ENCODE results near the gene MDN1. TPM values are rescaled to one million over a fixed set of nuclear protein-coding genes. Genes with fewer than 3 reads are reported as not detected.

Gene MDN1
- total and polyA plus RNA-seq, 2 of the 13 experiments (the other 11 are each of a cell fraction or from before 2014, with no cell fraction given), result 18.8 to 52.9 TPM

- TF ChIP-seq, protein P1, sequence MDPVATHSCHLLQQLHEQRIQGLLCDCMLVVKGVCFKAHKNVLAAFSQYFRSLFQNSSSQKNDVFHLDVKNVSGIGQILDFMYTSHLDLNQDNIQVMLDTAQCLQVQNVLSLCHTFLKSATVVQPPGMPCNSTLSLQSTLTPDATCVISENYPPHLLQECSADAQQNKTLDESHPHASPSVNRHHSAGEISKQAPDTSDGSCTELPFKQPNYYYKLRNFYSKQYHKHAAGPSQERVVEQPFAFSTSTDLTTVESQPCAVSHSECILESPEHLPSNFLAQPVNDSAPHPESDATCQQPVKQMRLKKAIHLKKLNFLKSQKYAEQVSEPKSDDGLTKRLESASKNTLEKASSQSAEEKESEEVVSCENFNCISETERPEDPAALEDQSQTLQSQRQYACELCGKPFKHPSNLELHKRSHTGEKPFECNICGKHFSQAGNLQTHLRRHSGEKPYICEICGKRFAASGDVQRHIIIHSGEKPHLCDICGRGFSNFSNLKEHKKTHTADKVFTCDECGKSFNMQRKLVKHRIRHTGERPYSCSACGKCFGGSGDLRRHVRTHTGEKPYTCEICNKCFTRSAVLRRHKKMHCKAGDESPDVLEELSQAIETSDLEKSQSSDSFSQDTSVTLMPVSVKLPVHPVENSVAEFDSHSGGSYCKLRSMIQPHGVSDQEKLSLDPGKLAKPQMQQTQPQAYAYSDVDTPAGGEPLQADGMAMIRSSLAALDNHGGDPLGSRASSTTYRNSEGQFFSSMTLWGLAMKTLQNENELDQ (CRISPR knock-in tag; IDR thresholded peaks at IDR 0.05; ENCODE audit: borderline replicate concordance), result no peak
- TF ChIP-seq CREB1 (IDR thresholded peaks at IDR 0.05), result peak; percentile 99
- TF ChIP-seq CREB1 (CRISPR knock-in tag; IDR thresholded peaks at IDR 0.05), result peak; percentile 99
- TF ChIP-seq, protein P2, sequence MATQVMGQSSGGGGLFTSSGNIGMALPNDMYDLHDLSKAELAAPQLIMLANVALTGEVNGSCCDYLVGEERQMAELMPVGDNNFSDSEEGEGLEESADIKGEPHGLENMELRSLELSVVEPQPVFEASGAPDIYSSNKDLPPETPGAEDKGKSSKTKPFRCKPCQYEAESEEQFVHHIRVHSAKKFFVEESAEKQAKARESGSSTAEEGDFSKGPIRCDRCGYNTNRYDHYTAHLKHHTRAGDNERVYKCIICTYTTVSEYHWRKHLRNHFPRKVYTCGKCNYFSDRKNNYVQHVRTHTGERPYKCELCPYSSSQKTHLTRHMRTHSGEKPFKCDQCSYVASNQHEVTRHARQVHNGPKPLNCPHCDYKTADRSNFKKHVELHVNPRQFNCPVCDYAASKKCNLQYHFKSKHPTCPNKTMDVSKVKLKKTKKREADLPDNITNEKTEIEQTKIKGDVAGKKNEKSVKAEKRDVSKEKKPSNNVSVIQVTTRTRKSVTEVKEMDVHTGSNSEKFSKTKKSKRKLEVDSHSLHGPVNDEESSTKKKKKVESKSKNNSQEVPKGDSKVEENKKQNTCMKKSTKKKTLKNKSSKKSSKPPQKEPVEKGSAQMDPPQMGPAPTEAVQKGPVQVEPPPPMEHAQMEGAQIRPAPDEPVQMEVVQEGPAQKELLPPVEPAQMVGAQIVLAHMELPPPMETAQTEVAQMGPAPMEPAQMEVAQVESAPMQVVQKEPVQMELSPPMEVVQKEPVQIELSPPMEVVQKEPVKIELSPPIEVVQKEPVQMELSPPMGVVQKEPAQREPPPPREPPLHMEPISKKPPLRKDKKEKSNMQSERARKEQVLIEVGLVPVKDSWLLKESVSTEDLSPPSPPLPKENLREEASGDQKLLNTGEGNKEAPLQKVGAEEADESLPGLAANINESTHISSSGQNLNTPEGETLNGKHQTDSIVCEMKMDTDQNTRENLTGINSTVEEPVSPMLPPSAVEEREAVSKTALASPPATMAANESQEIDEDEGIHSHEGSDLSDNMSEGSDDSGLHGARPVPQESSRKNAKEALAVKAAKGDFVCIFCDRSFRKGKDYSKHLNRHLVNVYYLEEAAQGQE (IDR thresholded peaks at IDR 0.05; ENCODE audit: borderline replicate concordance in 1 of 2, low read depth in 1 of 2, low read length in 2 of 2), result peak in 1 of 2 experiments; percentile 54; a peak in 1 of 4 replicates
- 0 out of 4 replicates have a peak, but pooled peaks of 1 of the 2 experiments have one; percentile 30 for TF ChIP-seq EP300 (IDR thresholded peaks at IDR 0.05; ENCODE audit: low read depth in 2 of 2, low read length in 2 of 2)
- TF ChIP-seq EP300 (CRISPR knock-in tag; IDR thresholded peaks at IDR 0.05; ENCODE audit: borderline replicate concordance), result no peak
- TF ChIP-seq, protein P3, sequence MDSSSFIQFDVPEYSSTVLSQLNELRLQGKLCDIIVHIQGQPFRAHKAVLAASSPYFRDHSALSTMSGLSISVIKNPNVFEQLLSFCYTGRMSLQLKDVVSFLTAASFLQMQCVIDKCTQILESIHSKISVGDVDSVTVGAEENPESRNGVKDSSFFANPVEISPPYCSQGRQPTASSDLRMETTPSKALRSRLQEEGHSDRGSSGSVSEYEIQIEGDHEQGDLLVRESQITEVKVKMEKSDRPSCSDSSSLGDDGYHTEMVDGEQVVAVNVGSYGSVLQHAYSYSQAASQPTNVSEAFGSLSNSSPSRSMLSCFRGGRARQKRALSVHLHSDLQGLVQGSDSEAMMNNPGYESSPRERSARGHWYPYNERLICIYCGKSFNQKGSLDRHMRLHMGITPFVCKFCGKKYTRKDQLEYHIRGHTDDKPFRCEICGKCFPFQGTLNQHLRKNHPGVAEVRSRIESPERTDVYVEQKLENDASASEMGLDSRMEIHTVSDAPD (CRISPR knock-in tag; IDR thresholded peaks at IDR 0.05), result no peak
- TF ChIP-seq, protein P4, sequence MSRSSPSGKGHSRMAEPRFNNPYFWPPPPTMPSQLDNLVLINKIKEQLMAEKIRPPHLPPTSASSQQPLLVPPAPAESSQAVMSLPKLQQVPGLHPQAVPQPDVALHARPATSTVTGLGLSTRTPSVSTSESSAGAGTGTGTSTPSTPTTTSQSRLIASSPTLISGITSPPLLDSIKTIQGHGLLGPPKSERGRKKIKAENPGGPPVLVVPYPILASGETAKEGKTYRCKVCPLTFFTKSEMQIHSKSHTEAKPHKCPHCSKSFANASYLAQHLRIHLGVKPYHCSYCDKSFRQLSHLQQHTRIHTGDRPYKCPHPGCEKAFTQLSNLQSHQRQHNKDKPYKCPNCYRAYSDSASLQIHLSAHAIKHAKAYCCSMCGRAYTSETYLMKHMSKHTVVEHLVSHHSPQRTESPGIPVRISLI (CRISPR knock-in tag; IDR thresholded peaks at IDR 0.05; ENCODE audit: borderline replicate concordance), result peak; percentile 69; the same call in 1 of the 2 replicates
- TF ChIP-seq, protein P5, sequence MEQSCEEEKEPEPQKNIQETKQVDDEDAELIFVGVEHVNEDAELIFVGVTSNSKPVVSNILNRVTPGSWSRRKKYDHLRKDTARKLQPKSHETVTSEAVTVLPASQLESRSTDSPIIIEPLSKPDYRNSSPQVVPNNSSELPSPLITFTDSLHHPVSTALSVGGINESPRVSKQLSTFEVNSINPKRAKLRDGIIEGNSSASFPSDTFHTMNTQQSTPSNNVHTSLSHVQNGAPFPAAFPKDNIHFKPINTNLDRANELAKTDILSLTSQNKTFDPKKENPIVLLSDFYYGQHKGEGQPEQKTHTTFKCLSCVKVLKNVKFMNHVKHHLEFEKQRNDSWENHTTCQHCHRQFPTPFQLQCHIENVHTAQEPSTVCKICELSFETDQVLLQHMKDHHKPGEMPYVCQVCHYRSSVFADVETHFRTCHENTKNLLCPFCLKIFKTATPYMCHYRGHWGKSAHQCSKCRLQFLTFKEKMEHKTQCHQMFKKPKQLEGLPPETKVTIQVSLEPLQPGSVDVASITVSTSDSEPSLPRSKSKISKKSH (CRISPR knock-in tag; IDR thresholded peaks at IDR 0.05; ENCODE audit: borderline replicate concordance), result no peak; the same call in 1 of the 2 replicates
- TF ChIP-seq ZNF136 (CRISPR knock-in tag; IDR thresholded peaks at IDR 0.05; ENCODE audit: low read depth), result peak; percentile 66; the same call in 1 of the 2 replicates
- TF ChIP-seq YY1 (IDR thresholded peaks at IDR 0.05; ENCODE audit: insufficient read depth, insufficient replicate concordance, low read depth, low read length), result peak; percentile 62
- TF ChIP-seq KAT2B (IDR thresholded peaks at IDR 0.05; ENCODE audit: borderline replicate concordance, low read depth, low read length), result no peak
- TF ChIP-seq ZSCAN5A (CRISPR knock-in tag; IDR thresholded peaks at IDR 0.05; ENCODE audit: borderline replicate concordance), result 0 out of 2 replicates have a peak, but pooled peaks have one; percentile 77
These were observed at the start of gene MDN1 (continued) for GRCh38 chr6:89819336-89820130.

Data from HepG2 (cell line).